Thymus (tissue), 11 donors: ENCODE measurements around the gene MRPL27. TPM values are rescaled to one million over a fixed set of nuclear protein-coding genes. Genes with fewer than 3 reads are reported as not detected.
A peak's percentile ranks its signal among the peaks of the same experiment; 100 is the strongest.
"Not testable (repeated sequence)": the region's sequence is repeated elsewhere in the genome, so short reads cannot be mapped to it uniquely, and the experiment has no call there.

Source experiments
- DNase-seq, 9 donors: peaks; one replicate each; pipeline ENCODE4 v3.0.0-alpha.2; 2013; ENCODE audit warnings: low spot score in 9 of 9, low read depth in 6 of 9, missing footprints in 1 of 9
- H3K27ac ChIP-seq, 2 donors: one replicate each; pipeline ENCODE4 v1.5.1; 2013; ENCODE audit warnings: control low read depth in 1 of 2, low read depth in 1 of 2, low read length in 1 of 2, mild to moderate bottlenecking in 1 of 2, moderate library complexity in 1 of 2
- H3K27me3 ChIP-seq, 2 donors: one replicate each; pipeline ENCODE4 v1.5.1; 2013; ENCODE audit warnings: low read length in 1 of 2; ENCODE audit not compliant: control insufficient read depth in 2 of 2, insufficient read depth in 1 of 2
- H3K36me3 ChIP-seq, 2 donors: one replicate each; pipeline ENCODE4 v1.5.1; 2013; ENCODE audit warnings: low read length in 1 of 2, mild to moderate bottlenecking in 1 of 2, moderate library complexity in 1 of 2; ENCODE audit not compliant: control insufficient read depth in 2 of 2, insufficient read depth in 2 of 2
- H3K4me1 ChIP-seq, 2 donors: one replicate each; pipeline ENCODE4 v1.5.1; 2013; ENCODE audit warnings: low read length in 2 of 2; ENCODE audit not compliant: control insufficient read depth in 2 of 2, insufficient read depth in 2 of 2
- H3K4me3 ChIP-seq, 2 donors: one replicate each; pipeline ENCODE4 v1.5.1; 2013; ENCODE audit warnings: low read length in 2 of 2, control low read depth in 1 of 2, mild to moderate bottlenecking in 1 of 2
- H3K9me3 ChIP-seq, 2 donors: one replicate each; pipeline ENCODE4 v1.5.1; 2013; ENCODE audit warnings: low read length in 1 of 2, mild to moderate bottlenecking in 1 of 2; ENCODE audit not compliant: control insufficient read depth in 2 of 2, insufficient read depth in 1 of 2
- WGBS: extraction: QIAGEN DNeasy Blood & Tissue Kit; methylation state at CpG from one replicate; pipeline ENCODE4 v1.1.7; 2013; 5-methylcytosine and 5-hydroxymethylcytosine counted together
- polyA plus RNA-seq: library from polyadenylated mRNA; stranded (reverse); fragments of 200-250 nt; gene quantifications from one replicate; pipeline ENCODE4 v1.2.3, GENCODE V29; 2013
- total RNA-seq: library from RNA; stranded (reverse); fragments of 120-200 nt; gene quantifications from one replicate; pipeline ENCODE4 v1.2.4, GENCODE V29; 2013
- donor health status: healthy.

Gene MRPL27
- total and polyA plus RNA-seq, 2 donors: 69.2 to 85.9 TPM

DNA sequence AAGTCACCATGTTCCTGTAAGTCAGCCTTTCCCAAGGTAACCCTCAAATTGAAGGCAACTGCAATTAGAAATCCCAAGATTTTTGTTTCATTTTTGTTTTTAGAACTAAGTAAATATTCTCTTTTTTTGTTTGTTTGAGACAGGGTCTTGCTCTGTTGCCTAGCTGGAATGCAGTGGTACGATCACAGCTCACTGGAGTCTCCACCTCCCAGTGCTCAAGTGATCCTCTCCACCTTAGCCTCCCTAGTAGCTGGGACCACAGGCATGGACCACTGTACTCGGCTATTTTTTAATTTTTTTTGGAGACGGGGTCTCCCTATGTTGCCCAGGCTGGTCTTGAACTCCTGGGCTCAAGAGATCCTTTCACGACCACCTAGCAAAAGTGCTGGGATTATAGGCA, 34.9 kb upstream of the MRPL27 start:
- no peak overlapping the region for H3K4me3 ChIP-seq
- H3K9me3 ChIP-seq: no peaks in the 10 kb centered on the region
- H3K27ac ChIP-seq: no peak overlapping the region
- H3K36me3 ChIP-seq: no peaks in the 10 kb centered on the region
- H3K4me1 ChIP-seq: no peaks in the 10 kb centered on the region
- peaks cover 0 to 5% of the 10 kb centered on the region in 2 donors for H3K27me3 ChIP-seq
- DNase-seq: no peak
- WGBS: 72% methylated on average over 4 of the region's 4 CpGs

DNA sequence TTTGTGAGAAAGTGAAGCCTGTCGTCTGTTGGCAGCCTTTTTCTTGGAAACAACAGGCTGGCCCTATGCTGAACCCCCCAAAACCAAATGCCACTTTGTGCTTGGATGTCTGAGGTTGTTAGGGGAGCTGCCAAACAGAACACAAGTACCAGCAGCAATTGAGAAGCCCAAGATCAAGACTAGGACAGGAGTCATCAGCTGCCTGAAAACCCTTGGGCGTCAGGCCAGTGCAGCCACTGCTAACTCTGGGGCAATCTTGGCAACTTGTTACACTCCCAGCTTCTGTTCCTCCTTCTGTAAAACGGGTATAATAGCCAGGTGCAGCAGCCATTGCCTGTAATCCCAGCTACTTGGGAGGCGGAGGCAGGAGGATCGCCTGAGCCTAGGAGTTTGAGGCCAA, 33.6 kb upstream of the MRPL27 start:
- H3K36me3 ChIP-seq: no peaks in the 10 kb centered on the region
- H3K4me3 ChIP-seq: no peak overlapping the region
- WGBS: 90% methylated on average over 5 of the region's 5 CpGs
- no peak overlapping the region for H3K27ac ChIP-seq
- H3K4me1 ChIP-seq: no peaks in the 10 kb centered on the region
- no peak for DNase-seq
- H3K27me3 ChIP-seq: peaks cover 0 to 3% of the 10 kb centered on the region in 2 donors
- no peaks in the 10 kb centered on the region for H3K9me3 ChIP-seq

DNA sequence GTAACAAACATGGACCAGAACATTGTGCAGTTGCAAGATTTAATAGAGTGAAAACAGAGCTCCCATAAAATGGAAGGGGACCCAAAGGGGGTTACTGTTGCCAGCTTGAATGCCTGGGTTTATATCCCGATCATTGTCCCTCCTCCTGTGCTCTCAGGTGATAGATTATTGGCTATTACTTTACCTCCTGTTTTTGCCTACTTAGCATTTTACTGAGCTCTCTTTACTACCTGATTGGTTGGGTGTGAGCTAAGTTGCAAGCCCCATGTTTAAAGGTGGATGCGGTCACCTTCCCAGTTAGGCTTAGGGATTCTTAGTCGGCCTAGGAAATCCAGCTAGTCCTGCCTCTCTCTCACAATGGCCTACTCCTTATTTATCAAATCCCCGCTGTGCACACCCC, 32.4 kb upstream of the MRPL27 start:
- DNase-seq, H3K9me3 ChIP-seq, H3K4me3 ChIP-seq, H3K27me3 ChIP-seq, H3K36me3 ChIP-seq, H3K27ac ChIP-seq, H3K4me1 ChIP-seq: not testable (repeated sequence)
- 95% methylated on average over 4 of the region's 4 CpGs for WGBS

DNA sequence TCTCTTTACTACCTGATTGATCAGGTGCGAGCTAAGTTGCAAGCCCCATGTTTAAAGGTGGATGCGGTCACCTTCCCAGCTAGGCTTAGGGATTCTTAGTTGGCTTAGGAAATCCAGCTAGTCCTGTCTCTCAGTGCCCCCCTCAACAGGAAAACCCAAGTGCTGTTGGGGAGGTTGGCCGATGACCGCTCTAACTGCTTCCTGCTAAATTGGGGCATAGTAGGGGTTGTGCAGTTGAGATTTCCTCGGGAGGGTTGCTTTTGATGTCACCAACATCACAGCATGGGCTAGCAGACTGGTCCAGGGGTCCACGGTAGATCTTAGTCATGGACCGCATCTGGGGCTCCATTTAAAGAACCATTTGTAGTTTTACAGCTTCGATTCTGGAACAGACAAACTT, 26.6 kb upstream of the MRPL27 start:
- WGBS: 96% methylated on average over 8 of the region's 8 CpGs

DNA sequence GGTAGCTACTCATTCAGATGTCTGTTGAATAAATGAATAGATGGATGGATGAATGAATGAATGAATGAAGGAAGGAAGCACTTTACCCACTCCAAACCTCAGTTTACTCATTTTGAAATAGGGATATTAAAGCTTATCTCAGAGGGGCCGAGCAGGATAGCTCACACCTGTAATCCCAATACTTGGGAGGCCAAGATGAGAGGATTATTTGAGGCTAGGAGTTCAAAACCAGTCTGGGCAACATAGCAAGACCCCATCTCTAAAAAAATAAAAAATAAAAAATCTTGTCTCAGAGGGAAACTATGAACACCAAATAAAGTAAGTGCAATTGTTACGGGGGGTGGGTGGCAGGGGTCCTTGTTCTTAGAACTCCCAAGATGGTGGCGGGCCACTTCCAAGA, 25.7 kb upstream of the MRPL27 start:
- WGBS: 94% methylated on average over 3 of the region's 3 CpGs
- H3K4me3 ChIP-seq, DNase-seq, H3K27me3 ChIP-seq, H3K9me3 ChIP-seq, H3K27ac ChIP-seq: not testable (repeated sequence)
- Histone ChIP-seq H3K4me1 (peaks cover 8 to 19% of the 10 kb centered on the region in 2 donors), H3K36me3 (peaks cover 13 to 18% of the 10 kb centered on the region in 2 donors)

More for the DNA sequence above, 26.6 kb upstream of the MRPL27 start:
- not testable (repeated sequence) for H3K27me3 ChIP-seq, H3K36me3 ChIP-seq, H3K27ac ChIP-seq, DNase-seq, H3K4me3 ChIP-seq, H3K9me3 ChIP-seq
- peaks cover 8 to 19% of the 10 kb centered on the region in 2 donors for H3K4me1 ChIP-seq

DNA sequence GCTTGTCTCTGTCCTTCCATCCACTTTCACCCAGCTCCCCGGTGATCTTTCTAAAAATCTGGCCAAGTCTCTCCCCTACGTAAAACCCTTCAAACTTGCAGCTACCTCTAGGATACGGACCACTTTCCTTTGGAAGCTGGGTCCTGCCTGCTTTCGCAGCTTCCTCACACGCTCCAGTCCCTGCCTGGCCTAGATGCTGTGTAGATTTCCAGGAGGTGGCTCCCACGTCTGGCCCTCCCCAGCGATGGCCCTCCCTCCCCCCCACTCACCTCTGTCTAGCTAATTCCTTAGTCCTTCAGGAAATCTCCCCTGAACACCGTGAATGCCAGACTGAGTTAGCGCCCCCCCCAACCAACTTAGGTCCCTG, 24.9 kb upstream of the MRPL27 start:
- Histone ChIP-seq H3K36me3 (peaks cover 20 to 25% of the 10 kb centered on the region in 2 donors), H3K4me3 (peak overlapping the region in 1 of 2 donors; percentile 96), H3K9me3 (peaks cover 0 to 4% of the 10 kb centered on the region in 2 donors), H3K27ac (no peak overlapping the region), H3K27me3 (no peaks in the 10 kb centered on the region), H3K4me1 (peaks cover 8 to 19% of the 10 kb centered on the region in 2 donors)
- no peak for DNase-seq
- 72% methylated on average over 9 of the region's 9 CpGs for WGBS

DNA sequence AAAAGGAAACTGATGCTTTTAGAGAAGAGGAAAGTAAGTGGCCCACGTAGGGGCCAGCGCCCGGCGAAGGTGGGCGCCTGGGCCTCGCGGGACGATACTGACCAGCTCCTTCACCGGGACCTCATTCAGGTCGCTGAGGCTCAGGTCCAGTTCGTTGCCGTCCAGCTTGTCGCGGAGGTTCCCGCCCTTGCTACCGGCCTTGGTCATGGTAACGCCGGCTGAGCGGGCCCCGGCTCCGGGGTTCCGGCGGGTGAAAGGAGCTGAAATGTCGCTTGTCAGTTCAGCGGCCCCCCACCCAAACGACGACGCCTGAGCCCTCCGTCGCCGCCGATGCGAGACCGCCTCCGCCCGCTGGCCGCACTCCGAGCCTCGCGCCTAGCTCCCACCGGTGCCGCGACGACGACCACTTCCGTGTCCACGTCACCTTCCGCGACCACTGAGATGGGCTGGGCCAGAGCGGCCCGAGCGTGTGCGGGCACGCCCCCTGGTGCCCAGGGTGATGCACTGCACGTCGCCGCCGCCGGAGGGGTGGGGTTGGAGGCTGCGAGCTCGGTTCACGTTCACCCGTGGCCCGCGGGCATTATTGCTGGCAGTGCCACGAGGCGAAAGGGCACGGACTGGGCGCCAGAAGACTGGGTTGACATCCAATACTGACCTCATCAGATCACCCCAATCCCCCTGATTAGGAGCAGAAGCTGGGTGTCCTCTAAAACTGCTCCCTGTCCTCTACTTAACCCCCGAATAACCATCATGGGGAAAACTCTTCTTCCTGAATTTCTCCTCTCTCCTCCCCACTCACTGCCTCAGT, 24.3 kb upstream of the MRPL27 start, which contains the start of gene LRRC59:
Gene LRRC59 (minus strand): TSS at position 413 of the 808 bp plus-strand sequence. CDS start 206 bp downstream, at position 207.
- Histone ChIP-seq H3K27me3 (no peaks in the 10 kb centered on the region), H3K36me3 (peaks cover 26 to 31% of the 10 kb centered on the region in 2 donors)

DNA sequence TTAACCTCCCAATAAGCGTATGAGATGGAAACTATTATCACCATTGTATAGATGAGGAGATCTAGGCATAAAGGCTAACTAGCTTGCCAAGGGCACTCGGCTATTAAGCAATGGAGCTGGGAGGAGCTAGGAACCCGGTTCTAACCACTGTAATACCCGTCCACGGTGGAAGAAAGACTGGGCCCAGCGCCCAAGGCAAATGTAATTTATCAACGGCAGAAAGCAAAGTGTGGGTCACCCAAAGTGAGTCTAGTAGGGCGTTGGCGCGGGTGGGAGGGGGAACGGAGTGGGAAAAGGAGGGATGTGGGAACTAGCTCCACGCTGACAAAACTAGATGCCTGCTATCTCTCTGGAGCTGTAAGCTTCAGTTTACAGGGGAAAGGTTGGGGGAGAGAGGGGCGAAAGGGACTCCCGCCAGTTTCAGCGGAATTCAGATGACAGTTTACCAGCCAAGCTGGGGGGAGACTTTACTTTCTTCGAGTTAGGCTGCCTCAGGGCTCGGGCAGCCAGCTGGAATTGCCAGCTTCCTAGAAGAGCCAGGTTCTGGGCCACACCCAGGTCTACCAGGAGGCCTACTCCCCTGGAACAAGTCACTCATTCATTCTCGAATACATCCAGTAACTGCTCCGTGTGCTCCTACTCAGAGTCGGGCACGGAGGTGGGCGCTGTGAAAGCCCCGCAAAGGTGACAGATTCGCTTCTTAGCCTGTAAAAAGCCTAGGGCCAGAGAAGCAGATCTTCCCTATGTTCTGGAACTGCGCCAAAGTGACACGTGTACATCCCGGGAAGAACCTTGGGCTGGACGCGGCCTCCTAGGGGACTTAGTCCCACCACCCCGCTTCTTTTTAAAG, 23.5 kb upstream of the MRPL27 start:
- H3K27me3 ChIP-seq: no peaks in the 10 kb centered on the region
- peak in 2 of 9 donors; percentile 16 to 44 for DNase-seq
- H3K27ac ChIP-seq: peak overlapping the region in 1 of 2 donors; percentile 71
- H3K9me3 ChIP-seq: peaks cover 0 to 4% of the 10 kb centered on the region in 2 donors
- peaks cover 8 to 19% of the 10 kb centered on the region in 2 donors for H3K4me1 ChIP-seq
- WGBS: 28% methylated on average over 30 of the region's 30 CpGs
- peaks cover 34 to 40% of the 10 kb centered on the region in 2 donors for H3K36me3 ChIP-seq
- H3K4me3 ChIP-seq: peak overlapping the region; percentile 73 to 96

More for the DNA sequence above, 24.3 kb upstream of the MRPL27 start, which contains the start of gene LRRC59:
- peaks cover 8 to 19% of the 10 kb centered on the region in 2 donors for H3K4me1 ChIP-seq
- peaks cover 0 to 4% of the 10 kb centered on the region in 2 donors for H3K9me3 ChIP-seq
- peak; percentile 57 to 93 (median 83) for DNase-seq
- peak within 1 kb of the TSS; percentile 73 to 96 for H3K4me3 ChIP-seq
- H3K27ac ChIP-seq: peak within 1 kb of the TSS in 1 of 2 donors; percentile 71
- WGBS: 1% methylated on average over 70 of the region's 70 CpGs

DNA sequence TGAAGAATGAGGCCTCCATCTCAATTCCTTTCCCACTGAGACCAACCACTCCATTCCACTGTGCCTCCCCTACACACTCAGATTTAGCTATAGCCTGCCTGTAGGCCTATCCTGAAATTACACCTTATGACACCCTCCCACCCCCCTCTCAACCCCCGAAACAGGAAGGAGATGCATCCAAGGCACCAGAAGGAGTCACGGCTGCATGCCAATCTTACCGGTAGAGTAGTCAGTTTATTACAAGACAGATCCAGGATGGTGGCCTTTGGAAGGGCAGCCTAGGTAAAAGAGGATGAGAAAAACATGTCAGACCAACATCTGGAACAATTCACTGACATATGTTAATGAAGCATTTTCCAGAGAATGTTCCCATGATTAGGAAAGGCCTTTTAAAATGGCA, 21.7 kb upstream of the MRPL27 start:
- 61% methylated on average over 3 of the region's 3 CpGs for WGBS
- peaks cover 0 to 4% of the 10 kb centered on the region in 2 donors for H3K9me3 ChIP-seq
- H3K36me3 ChIP-seq: peaks cover 48 to 56% of the 10 kb centered on the region in 2 donors
- peaks cover 8 to 19% of the 10 kb centered on the region in 2 donors for H3K4me1 ChIP-seq
- no peak overlapping the region for H3K4me3 ChIP-seq
- no peak overlapping the region for H3K27ac ChIP-seq
- DNase-seq: no peak
- no peaks in the 10 kb centered on the region for H3K27me3 ChIP-seq
